PFSK-1 (cell line): ENCODE measurements around the gene SLX9.

ENCODE experiments used
- POLR2AphosphoS5 ChIP-seq: IDR thresholded peaks from 2 replicates; pipeline ENCODE4 v1.6.1; 2012; ENCODE audit warnings: low read depth, mild to moderate bottlenecking, control low read depth, low read length, moderate library complexity
- SIN3A ChIP-seq: IDR thresholded peaks from 2 replicates; pipeline ENCODE4 v1.6.1; 2012; ENCODE audit warnings: mild to moderate bottlenecking, low read length, moderate library complexity, borderline replicate concordance; ENCODE audit not compliant: insufficient read depth
- TAF1 ChIP-seq: IDR thresholded peaks from 2 replicates; pipeline ENCODE4 v1.6.1; 2012; ENCODE audit warnings: low read length, control low read depth, borderline replicate concordance; ENCODE audit not compliant: insufficient read depth
- TF ChIP-seq, protein P1 (sequence below), 2 experiments: IDR thresholded peaks; 2 replicates each; pipeline versions ENCODE4 v1.6.1 to v1.8.0; 2011 to 2012; ENCODE audit warnings: low read depth in 2 of 2, low read length in 2 of 2, control low read depth in 1 of 2, inconsistent platforms in 1 of 2, mild to moderate bottlenecking in 1 of 2, moderate library complexity in 1 of 2; ENCODE audit not compliant: insufficient read depth in 1 of 2

DNA sequence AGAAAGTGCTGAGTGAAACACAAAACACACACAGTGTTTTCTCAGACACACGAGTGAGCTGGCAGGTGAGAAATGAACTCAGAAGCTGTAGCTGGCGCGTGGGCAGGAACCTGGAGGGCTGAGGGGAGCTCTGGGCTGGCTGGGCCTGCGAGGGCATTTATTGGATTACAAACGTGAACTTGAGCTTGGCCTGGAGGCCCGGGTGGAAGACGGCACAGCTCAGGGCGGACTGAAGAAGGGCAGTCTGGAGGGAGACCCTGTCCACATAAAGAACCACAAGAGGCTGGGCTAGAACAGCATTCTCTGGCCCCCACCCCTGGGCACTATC is 82.5 kb downstream of the SLX9 start:
- TF ChIP-seq POLR2AphosphoS5 (no peak), TAF1 (no peak), SIN3A (no peak)
- TF ChIP-seq, protein P1, sequence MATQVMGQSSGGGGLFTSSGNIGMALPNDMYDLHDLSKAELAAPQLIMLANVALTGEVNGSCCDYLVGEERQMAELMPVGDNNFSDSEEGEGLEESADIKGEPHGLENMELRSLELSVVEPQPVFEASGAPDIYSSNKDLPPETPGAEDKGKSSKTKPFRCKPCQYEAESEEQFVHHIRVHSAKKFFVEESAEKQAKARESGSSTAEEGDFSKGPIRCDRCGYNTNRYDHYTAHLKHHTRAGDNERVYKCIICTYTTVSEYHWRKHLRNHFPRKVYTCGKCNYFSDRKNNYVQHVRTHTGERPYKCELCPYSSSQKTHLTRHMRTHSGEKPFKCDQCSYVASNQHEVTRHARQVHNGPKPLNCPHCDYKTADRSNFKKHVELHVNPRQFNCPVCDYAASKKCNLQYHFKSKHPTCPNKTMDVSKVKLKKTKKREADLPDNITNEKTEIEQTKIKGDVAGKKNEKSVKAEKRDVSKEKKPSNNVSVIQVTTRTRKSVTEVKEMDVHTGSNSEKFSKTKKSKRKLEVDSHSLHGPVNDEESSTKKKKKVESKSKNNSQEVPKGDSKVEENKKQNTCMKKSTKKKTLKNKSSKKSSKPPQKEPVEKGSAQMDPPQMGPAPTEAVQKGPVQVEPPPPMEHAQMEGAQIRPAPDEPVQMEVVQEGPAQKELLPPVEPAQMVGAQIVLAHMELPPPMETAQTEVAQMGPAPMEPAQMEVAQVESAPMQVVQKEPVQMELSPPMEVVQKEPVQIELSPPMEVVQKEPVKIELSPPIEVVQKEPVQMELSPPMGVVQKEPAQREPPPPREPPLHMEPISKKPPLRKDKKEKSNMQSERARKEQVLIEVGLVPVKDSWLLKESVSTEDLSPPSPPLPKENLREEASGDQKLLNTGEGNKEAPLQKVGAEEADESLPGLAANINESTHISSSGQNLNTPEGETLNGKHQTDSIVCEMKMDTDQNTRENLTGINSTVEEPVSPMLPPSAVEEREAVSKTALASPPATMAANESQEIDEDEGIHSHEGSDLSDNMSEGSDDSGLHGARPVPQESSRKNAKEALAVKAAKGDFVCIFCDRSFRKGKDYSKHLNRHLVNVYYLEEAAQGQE (IDR thresholded peaks at IDR 0.05; ENCODE audit: insufficient read depth in 1 of 2, low read depth in 2 of 2, low read length in 2 of 2) = no peak
